ENCODE measurements around the gene AGER.
"Not testable (repeated sequence)": the region's sequence is repeated elsewhere in the genome, so short reads cannot be mapped to it uniquely, and the experiment has no call there.

- TF ChIP-seq CTCF (IDR thresholded peaks at IDR 0.05; ENCODE audit: poor library complexity, severe bottlenecking); EZH2 (IDR thresholded peaks at IDR 0.05; ENCODE audit: borderline replicate concordance, insufficient read depth, low read length, poor library complexity, severe bottlenecking); POLR2AphosphoS5 (IDR thresholded peaks at IDR 0.05); REST (IDR thresholded peaks at IDR 0.05; ENCODE audit: borderline replicate concordance): not testable (repeated sequence)
Measured at GRCh38 chr6:32211432-32211831, 27.4 kb upstream of the AGER start.

Measured in neural cell (in vitro differentiated cells).